Measurements from ENCODE around the gene BMP15.
A peak's percentile ranks its signal among the peaks of the same experiment; 100 is the strongest.

The BMP15 gene

GRCh38 chrX:50905334-50905733 is 5.2 kb upstream of the BMP15 start:
- no peak overlapping the region for H3K4me3 ChIP-seq (ENCODE audit: low read length, poor library complexity, severe bottlenecking)
- no peaks in the 10 kb centered on the region for H3K36me3 ChIP-seq (ENCODE audit: insufficient read depth, low read length)
- no peaks in the 10 kb centered on the region for H3F3A ChIP-seq (ENCODE audit: low read depth)
- H3K4me1 ChIP-seq (ENCODE audit: insufficient read depth, low read length, poor library complexity, severe bottlenecking) = no peaks in the 10 kb centered on the region
- no peaks in the 10 kb centered on the region for H3K9me2 ChIP-seq (replicated peaks; ENCODE audit: low read depth, low read length)
- H4K20me1 ChIP-seq (ENCODE audit: insufficient read depth, low read length, poor library complexity, severe bottlenecking) = no peaks in the 10 kb centered on the region
- no peak overlapping the region for H3K4me2 ChIP-seq (ENCODE audit: low read depth, low read length, poor library complexity, severe bottlenecking)
- no peaks in the 10 kb centered on the region for H3K9me3 ChIP-seq (ENCODE audit: insufficient read depth, low read depth, low read length)
- TF ChIP-seq CTCF (conservative IDR thresholded peaks at IDR 0.05; ENCODE audit: low read length) (peak; percentile 43; the same call in 1 of the 2 replicates), EZH2phosphoT487 (IDR thresholded peaks at IDR 0.05; ENCODE audit: borderline replicate concordance) (no peak)
- no peaks in the 10 kb centered on the region for H3K27me3 ChIP-seq (ENCODE audit: insufficient read depth, low read length, poor library complexity, severe bottlenecking)
- H2AFZ ChIP-seq (ENCODE audit: low read length) = no peak overlapping the region
- H3K79me2 ChIP-seq (ENCODE audit: insufficient read depth, low read length) = no peaks in the 10 kb centered on the region
- H3K9ac ChIP-seq (ENCODE audit: low read depth, low read length, poor library complexity, severe bottlenecking) = no peak overlapping the region

- no peak overlapping the region for H2AFZ ChIP-seq (ENCODE audit: low read length)
- no peak overlapping the region for H3K4me2 ChIP-seq (ENCODE audit: low read depth, low read length, poor library complexity, severe bottlenecking)
- H3K4me1 ChIP-seq (ENCODE audit: insufficient read depth, low read length, poor library complexity, severe bottlenecking) = no peaks in the 10 kb centered on the region
- H3F3A ChIP-seq (ENCODE audit: low read depth) = no peaks in the 10 kb centered on the region
- H3K9ac ChIP-seq (ENCODE audit: low read depth, low read length, poor library complexity, severe bottlenecking) = no peak overlapping the region
- H3K27me3 ChIP-seq (ENCODE audit: insufficient read depth, low read length, poor library complexity, severe bottlenecking) = no peaks in the 10 kb centered on the region
- H3K36me3 ChIP-seq (ENCODE audit: insufficient read depth, low read length) = no peaks in the 10 kb centered on the region
- H3K9me3 ChIP-seq (ENCODE audit: insufficient read depth, low read depth, low read length) = no peaks in the 10 kb centered on the region
- no peaks in the 10 kb centered on the region for H4K20me1 ChIP-seq (ENCODE audit: insufficient read depth, low read length, poor library complexity, severe bottlenecking)
- H3K9me2 ChIP-seq (replicated peaks; ENCODE audit: low read depth, low read length) = no peaks in the 10 kb centered on the region
- no peak for TF ChIP-seq CTCF (conservative IDR thresholded peaks at IDR 0.05; ENCODE audit: low read length)
- no peak for TF ChIP-seq EZH2phosphoT487 (IDR thresholded peaks at IDR 0.05; ENCODE audit: borderline replicate concordance)
- H3K79me2 ChIP-seq (ENCODE audit: insufficient read depth, low read length) = no peaks in the 10 kb centered on the region
- H3K4me3 ChIP-seq (ENCODE audit: low read length, poor library complexity, severe bottlenecking) = no peak overlapping the region
Measured at GRCh38 chrX:50913520-50913919, 3.0 kb downstream of the BMP15 start.

- Histone ChIP-seq H3K27me3 (ENCODE audit: insufficient read depth, low read length, poor library complexity, severe bottlenecking) (no peaks in the 10 kb centered on the region), H3K9me3 (ENCODE audit: insufficient read depth, low read depth, low read length) (no peaks in the 10 kb centered on the region), H4K20me1 (ENCODE audit: insufficient read depth, low read length, poor library complexity, severe bottlenecking) (no peaks in the 10 kb centered on the region), H2AFZ (ENCODE audit: low read length) (no peak overlapping the region), H3K36me3 (ENCODE audit: insufficient read depth, low read length) (no peaks in the 10 kb centered on the region), H3K9me2 (replicated peaks; ENCODE audit: low read depth, low read length) (no peaks in the 10 kb centered on the region), H3K9ac (ENCODE audit: low read depth, low read length, poor library complexity, severe bottlenecking) (no peak overlapping the region), H3K4me1 (ENCODE audit: insufficient read depth, low read length, poor library complexity, severe bottlenecking) (no peaks in the 10 kb centered on the region), H3F3A (ENCODE audit: low read depth) (no peaks in the 10 kb centered on the region), H3K4me3 (ENCODE audit: low read length, poor library complexity, severe bottlenecking) (no peak overlapping the region), H3K4me2 (ENCODE audit: low read depth, low read length, poor library complexity, severe bottlenecking) (no peak overlapping the region), H3K79me2 (ENCODE audit: insufficient read depth, low read length) (no peaks in the 10 kb centered on the region)
- TF ChIP-seq CTCF (conservative IDR thresholded peaks at IDR 0.05; ENCODE audit: low read length) (no peak), EZH2phosphoT487 (IDR thresholded peaks at IDR 0.05; ENCODE audit: borderline replicate concordance) (no peak)
Measured at GRCh38 chrX:50920132-50920531, 9.6 kb downstream of the BMP15 start.

All from Loucy (cell line).